Neuron (in vitro differentiated cells): ENCODE measurements around the gene SPA17.

Experiments
- H2AFZ ChIP-seq: one replicate; pipeline ENCODE4 v1.6.1; 2013; ENCODE audit warnings: low read depth, mild to moderate bottlenecking, inconsistent platforms, low read length, moderate library complexity
- H3K27me3 ChIP-seq: one replicate; pipeline ENCODE4 v1.6.1; 2013; ENCODE audit warnings: low read length; ENCODE audit not compliant: insufficient read depth
- H3K36me3 ChIP-seq: one replicate; pipeline ENCODE4 v1.6.1; 2013; ENCODE audit warnings: low read length; ENCODE audit not compliant: insufficient read depth
- H3K4me1 ChIP-seq: one replicate; pipeline ENCODE4 v1.6.1; 2013; ENCODE audit warnings: low read length; ENCODE audit not compliant: insufficient read depth
- H3K4me3 ChIP-seq: 2 replicates; pipeline ENCODE4 v1.5.1; 2013; ENCODE audit warnings: mild to moderate bottlenecking, low read length, moderate library complexity
- H3K9me3 ChIP-seq: one replicate; pipeline ENCODE4 v1.6.1; 2013; ENCODE audit warnings: low read length

The SPA17 gene

GRCh38 chr11:124672536-124673215 lies 1.0 kb upstream of the SPA17 start:
- Histone ChIP-seq H3K9me3 (no peaks in the 10 kb centered on the region), H2AFZ (peak overlapping the region; percentile 98), H3K27me3 (no peaks in the 10 kb centered on the region), H3K4me1 (peaks cover 12% of the 10 kb centered on the region), H3K4me3 (peak overlapping the region; percentile 97), H3K36me3 (no peaks in the 10 kb centered on the region)

GRCh38 chr11:124674168-124674517 lies 439 bp downstream of the SPA17 start:
- Histone ChIP-seq H3K9me3 (no peaks in the 10 kb centered on the region), H3K4me3 (peak overlapping the region; percentile 97)

GRCh38 chr11:124674571-124674970 lies 867 bp downstream of the SPA17 start:
- Histone ChIP-seq H2AFZ (peak overlapping the region; percentile 98), H3K4me3 (peak overlapping the region; percentile 97), H3K36me3 (no peaks in the 10 kb centered on the region), H3K4me1 (peaks cover 12% of the 10 kb centered on the region), H3K27me3 (no peaks in the 10 kb centered on the region), H3K9me3 (no peaks in the 10 kb centered on the region)

More at GRCh38 chr11:124674168-124674517, 439 bp downstream of the SPA17 start:
- peak overlapping the region; percentile 98 for H2AFZ ChIP-seq
- H3K4me1 ChIP-seq = peaks cover 12% of the 10 kb centered on the region
- H3K36me3 ChIP-seq = no peaks in the 10 kb centered on the region
- no peaks in the 10 kb centered on the region for H3K27me3 ChIP-seq

GRCh38 chr11:124676386-124676785 lies 2.7 kb downstream of the SPA17 start:
- no peak overlapping the region for H2AFZ ChIP-seq
- peaks cover 12% of the 10 kb centered on the region for H3K4me1 ChIP-seq
- no peak overlapping the region for H3K4me3 ChIP-seq
- no peaks in the 10 kb centered on the region for H3K27me3 ChIP-seq
- no peaks in the 10 kb centered on the region for H3K9me3 ChIP-seq
- no peaks in the 10 kb centered on the region for H3K36me3 ChIP-seq

GRCh38 chr11:124678416-124678815 lies 4.7 kb downstream of the SPA17 start:
- Histone ChIP-seq H2AFZ (no peak overlapping the region), H3K36me3 (peaks cover 7% of the 10 kb centered on the region), H3K4me3 (no peak overlapping the region), H3K9me3 (peaks cover 6% of the 10 kb centered on the region), H3K27me3 (no peaks in the 10 kb centered on the region), H3K4me1 (peaks cover 6% of the 10 kb centered on the region)

GRCh38 chr11:124681421-124681820 lies 7.7 kb downstream of the SPA17 start:
- Histone ChIP-seq H3K4me1 (no peaks in the 10 kb centered on the region), H3K9me3 (peaks cover 16% of the 10 kb centered on the region), H3K27me3 (no peaks in the 10 kb centered on the region), H3K36me3 (peaks cover 7% of the 10 kb centered on the region), H2AFZ (no peak overlapping the region), H3K4me3 (no peak overlapping the region)

- H3K9me3 ChIP-seq = peaks cover 16% of the 10 kb centered on the region
- no peaks in the 10 kb centered on the region for H3K27me3 ChIP-seq
- H3K4me1 ChIP-seq = no peaks in the 10 kb centered on the region
Measured at GRCh38 chr11:124682443-124682842, 8.7 kb downstream of the SPA17 start.

GRCh38 chr11:124693142-124693541 lies 19.4 kb downstream of the SPA17 start:
- Histone ChIP-seq H3K9me3 (peaks cover 1% of the 10 kb centered on the region), H3K4me1 (no peaks in the 10 kb centered on the region), H2AFZ (no peak overlapping the region), H3K36me3 (peaks cover 13% of the 10 kb centered on the region), H3K4me3 (no peak overlapping the region), H3K27me3 (no peaks in the 10 kb centered on the region)

More at GRCh38 chr11:124682443-124682842, 8.7 kb downstream of the SPA17 start:
- Histone ChIP-seq H2AFZ (no peak overlapping the region), H3K4me3 (no peak overlapping the region), H3K36me3 (peaks cover 7% of the 10 kb centered on the region)

GRCh38 chr11:124699547-124699946 lies 25.8 kb downstream of the SPA17 start:
- H3K36me3 ChIP-seq = peaks cover 13% of the 10 kb centered on the region
- no peak overlapping the region for H3K4me3 ChIP-seq
- H3K4me1 ChIP-seq = no peaks in the 10 kb centered on the region
- H3K9me3 ChIP-seq = no peaks in the 10 kb centered on the region
- no peak overlapping the region for H2AFZ ChIP-seq
- H3K27me3 ChIP-seq = no peaks in the 10 kb centered on the region

- Histone ChIP-seq H3K36me3 (peaks cover 13% of the 10 kb centered on the region), H3K27me3 (no peaks in the 10 kb centered on the region), H3K4me1 (no peaks in the 10 kb centered on the region), H3K4me3 (no peak overlapping the region), H2AFZ (no peak overlapping the region), H3K9me3 (no peaks in the 10 kb centered on the region)
Measured at GRCh38 chr11:124700028-124700427, 26.3 kb downstream of the SPA17 start.

- Histone ChIP-seq H2AFZ (no peak overlapping the region), H3K4me3 (no peak overlapping the region), H3K9me3 (peaks cover 5% of the 10 kb centered on the region), H3K27me3 (peaks cover 6% of the 10 kb centered on the region), H3K4me1 (no peaks in the 10 kb centered on the region), H3K36me3 (no peaks in the 10 kb centered on the region)
Measured at GRCh38 chr11:124707829-124708228, 34.1 kb downstream of the SPA17 start.

GRCh38 chr11:124712392-124712791 lies 38.7 kb downstream of the SPA17 start:
- Histone ChIP-seq H3K4me1 (peaks cover under 1% of the 10 kb centered on the region), H3K36me3 (no peaks in the 10 kb centered on the region), H3K27me3 (peaks cover 11% of the 10 kb centered on the region), H3K4me3 (no peak overlapping the region), H2AFZ (no peak overlapping the region), H3K9me3 (peaks cover 5% of the 10 kb centered on the region)

GRCh38 chr11:124716591-124716990 lies 42.9 kb downstream of the SPA17 start:
- Histone ChIP-seq H3K4me1 (peaks cover 12% of the 10 kb centered on the region), H3K36me3 (no peaks in the 10 kb centered on the region), H2AFZ (no peak overlapping the region), H3K27me3 (peaks cover 29% of the 10 kb centered on the region), H3K4me3 (no peak overlapping the region), H3K9me3 (no peaks in the 10 kb centered on the region)

- H3K36me3 ChIP-seq = no peaks in the 10 kb centered on the region
- no peak overlapping the region for H3K4me3 ChIP-seq
- peaks cover 29% of the 10 kb centered on the region for H3K27me3 ChIP-seq
- no peaks in the 10 kb centered on the region for H3K9me3 ChIP-seq
- H2AFZ ChIP-seq = peak overlapping the region; percentile 92
- H3K4me1 ChIP-seq = peaks cover 12% of the 10 kb centered on the region
Measured at GRCh38 chr11:124717421-124717785, 43.7 kb downstream of the SPA17 start.
